ENCODE results near the gene RTRAF. TPM values are rescaled to one million over a fixed set of nuclear protein-coding genes. Genes with fewer than 3 reads are reported as not detected.

Gene RTRAF
- total and polyA plus RNA-seq, 2 donors (not counting 1 experiment from before 2014, with no cell fraction given), result 147 to 222 TPM

GRCh38 chr14:51960866-51961265 lies 28.5 kb upstream of the RTRAF start:
- no peaks in the 10 kb centered on the region for H3K36me3 ChIP-seq (ENCODE audit: control insufficient read depth, insufficient read depth, low read length)
- no peak overlapping the region for H2AFZ ChIP-seq (ENCODE audit: low read length)
- H3K4me3 ChIP-seq (replicated peaks in 1 of 4; ENCODE audit: control extremely low read depth in 1 of 4, insufficient read depth in 1 of 4, low read depth in 3 of 4, low read length in 4 of 4), result no peak overlapping the region
- no peaks in the 10 kb centered on the region for H3K79me2 ChIP-seq (ENCODE audit: control insufficient read depth, insufficient read depth, low read length)
- no peak for DNase-seq (ENCODE audit: low read depth in 2 of 2)
- no peaks in the 10 kb centered on the region for H4K20me1 ChIP-seq (ENCODE audit: control insufficient read depth, extremely low read depth, insufficient read depth, low read length)
- TF ChIP-seq CTCF (conservative IDR thresholded peaks at IDR 0.05 in 1 of 2, IDR thresholded peaks at IDR 0.05 in 1 of 2; ENCODE audit: low read depth in 1 of 2, low read length in 2 of 2) (no peak), EZH2 (IDR thresholded peaks at IDR 0.05; ENCODE audit: low read length, missing control alignments) (no peak)
- no peaks in the 10 kb centered on the region for H3K4me1 ChIP-seq (ENCODE audit: control insufficient read depth, extremely low read depth, insufficient read depth, low read length)
- peaks cover 1% of the 10 kb centered on the region for H3K9me3 ChIP-seq (ENCODE audit: control insufficient read depth, insufficient read depth, low read depth, low read length)
- no peak overlapping the region for H3K4me2 ChIP-seq (ENCODE audit: extremely low read depth, insufficient read depth, low read length)
- H3K27me3 ChIP-seq (ENCODE audit: control insufficient read depth, insufficient read depth, low read length), result no peaks in the 10 kb centered on the region
- H3K27ac ChIP-seq (ENCODE audit: insufficient read depth, low read length), result no peak overlapping the region
- H3K9ac ChIP-seq (ENCODE audit: insufficient read depth, low read length), result no peak overlapping the region

DNA sequence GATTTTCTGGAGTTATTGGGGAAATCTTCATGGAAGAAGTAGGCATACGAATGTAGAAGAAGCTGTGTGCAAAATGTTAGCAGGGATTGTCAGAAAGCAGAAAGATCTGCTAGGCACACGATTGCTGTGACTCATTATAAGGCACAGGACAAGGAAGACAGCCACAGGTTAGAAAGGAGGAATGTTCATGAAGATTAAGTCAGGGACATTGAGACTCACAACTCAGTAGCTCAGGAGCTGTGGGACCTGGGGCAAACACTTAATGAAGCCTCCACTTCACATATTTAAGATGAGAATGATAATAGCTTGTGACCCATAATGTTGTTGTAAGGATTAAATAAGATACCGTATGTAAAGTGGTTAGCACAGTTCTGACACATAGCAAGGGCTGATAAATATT lies 26.6 kb upstream of the RTRAF start:
- peak; percentile 9 to 38 for DNase-seq (ENCODE audit: low read depth in 2 of 2)
- H3K4me2 ChIP-seq (ENCODE audit: extremely low read depth, insufficient read depth, low read length), result peak overlapping the region; percentile 91
- H2AFZ ChIP-seq (ENCODE audit: low read length), result no peak overlapping the region
- H3K79me2 ChIP-seq (ENCODE audit: control insufficient read depth, insufficient read depth, low read length), result no peaks in the 10 kb centered on the region
- no peak overlapping the region for H3K9ac ChIP-seq (ENCODE audit: insufficient read depth, low read length)
- H3K4me3 ChIP-seq (replicated peaks in 1 of 4; ENCODE audit: control extremely low read depth in 1 of 4, insufficient read depth in 1 of 4, low read depth in 3 of 4, low read length in 4 of 4), result peak overlapping the region in 2 of 4 experiments; percentile 49 to 53
- H3K9me3 ChIP-seq (ENCODE audit: control insufficient read depth, insufficient read depth, low read depth, low read length), result peaks cover 1% of the 10 kb centered on the region
- H3K27ac ChIP-seq (ENCODE audit: insufficient read depth, low read length), result no peak overlapping the region
- no peaks in the 10 kb centered on the region for H3K27me3 ChIP-seq (ENCODE audit: control insufficient read depth, insufficient read depth, low read length)
- no peaks in the 10 kb centered on the region for H4K20me1 ChIP-seq (ENCODE audit: control insufficient read depth, extremely low read depth, insufficient read depth, low read length)
- TF ChIP-seq CTCF (conservative IDR thresholded peaks at IDR 0.05 in 1 of 2, IDR thresholded peaks at IDR 0.05 in 1 of 2; ENCODE audit: low read depth in 1 of 2, low read length in 2 of 2) (no peak), EZH2 (IDR thresholded peaks at IDR 0.05; ENCODE audit: low read length, missing control alignments) (no peak)
- no peaks in the 10 kb centered on the region for H3K4me1 ChIP-seq (ENCODE audit: control insufficient read depth, extremely low read depth, insufficient read depth, low read length)
- no peaks in the 10 kb centered on the region for H3K36me3 ChIP-seq (ENCODE audit: control insufficient read depth, insufficient read depth, low read length)

GRCh38 chr14:51963286-51963685 lies 26.1 kb upstream of the RTRAF start:
- Histone ChIP-seq H3K9ac (ENCODE audit: insufficient read depth, low read length) (no peak overlapping the region), H3K4me2 (ENCODE audit: extremely low read depth, insufficient read depth, low read length) (peak overlapping the region; percentile 91)

More at GRCh38 chr14:51963286-51963685, 26.1 kb upstream of the RTRAF start:
- Histone ChIP-seq H3K27ac (ENCODE audit: insufficient read depth, low read length) (peak overlapping the region; percentile 24), H3K27me3 (ENCODE audit: control insufficient read depth, insufficient read depth, low read length) (no peaks in the 10 kb centered on the region), H2AFZ (ENCODE audit: low read length) (peak overlapping the region; percentile 84), H3K4me3 (replicated peaks in 1 of 4; ENCODE audit: control extremely low read depth in 1 of 4, insufficient read depth in 1 of 4, low read depth in 3 of 4, low read length in 4 of 4) (peak overlapping the region; percentile 36 to 53 (median 43)), H3K9me3 (ENCODE audit: control insufficient read depth, insufficient read depth, low read depth, low read length) (peaks cover 1% of the 10 kb centered on the region), H3K4me1 (ENCODE audit: control insufficient read depth, extremely low read depth, insufficient read depth, low read length) (no peaks in the 10 kb centered on the region), H3K36me3 (ENCODE audit: control insufficient read depth, insufficient read depth, low read length) (no peaks in the 10 kb centered on the region), H3K79me2 (ENCODE audit: control insufficient read depth, insufficient read depth, low read length) (no peaks in the 10 kb centered on the region), H4K20me1 (ENCODE audit: control insufficient read depth, extremely low read depth, insufficient read depth, low read length) (no peaks in the 10 kb centered on the region)
- peak; percentile 21 to 83 for DNase-seq (ENCODE audit: low read depth in 2 of 2)
- TF ChIP-seq CTCF (conservative IDR thresholded peaks at IDR 0.05 in 1 of 2, IDR thresholded peaks at IDR 0.05 in 1 of 2; ENCODE audit: low read depth in 1 of 2, low read length in 2 of 2) (no peak), EZH2 (IDR thresholded peaks at IDR 0.05; ENCODE audit: low read length, missing control alignments) (no peak)

All from fibroblast of lung (primary cell).